Coronary artery (tissue), 2 donors: ENCODE data around the gene SORCS1.

Source experiments
- DNase-seq: peaks from one replicate; pipeline ENCODE4 v3.0.0-alpha.2; 2017; ENCODE audit warnings: low spot score
- H3K27ac ChIP-seq, 2 donors: fragments of 200-600 bp; sonication (generic); one replicate each; pipeline ENCODE4 v1.5.1; 2016 to 2019
- H3K4me3 ChIP-seq: fragments of 200-600 bp; sonication (generic); 2 replicates; pipeline ENCODE4 v1.5.1; 2016; ENCODE audit warnings: mild to moderate bottlenecking, moderate library complexity
- TF ChIP-seq, protein P1 (sequence below): fragments of 200-600 bp; sonication (generic); IDR thresholded peaks from one replicate; pipeline ENCODE4 v1.5.1; 2019; ENCODE audit warnings: antibody characterized with exemption

Gene SORCS1

DNA sequence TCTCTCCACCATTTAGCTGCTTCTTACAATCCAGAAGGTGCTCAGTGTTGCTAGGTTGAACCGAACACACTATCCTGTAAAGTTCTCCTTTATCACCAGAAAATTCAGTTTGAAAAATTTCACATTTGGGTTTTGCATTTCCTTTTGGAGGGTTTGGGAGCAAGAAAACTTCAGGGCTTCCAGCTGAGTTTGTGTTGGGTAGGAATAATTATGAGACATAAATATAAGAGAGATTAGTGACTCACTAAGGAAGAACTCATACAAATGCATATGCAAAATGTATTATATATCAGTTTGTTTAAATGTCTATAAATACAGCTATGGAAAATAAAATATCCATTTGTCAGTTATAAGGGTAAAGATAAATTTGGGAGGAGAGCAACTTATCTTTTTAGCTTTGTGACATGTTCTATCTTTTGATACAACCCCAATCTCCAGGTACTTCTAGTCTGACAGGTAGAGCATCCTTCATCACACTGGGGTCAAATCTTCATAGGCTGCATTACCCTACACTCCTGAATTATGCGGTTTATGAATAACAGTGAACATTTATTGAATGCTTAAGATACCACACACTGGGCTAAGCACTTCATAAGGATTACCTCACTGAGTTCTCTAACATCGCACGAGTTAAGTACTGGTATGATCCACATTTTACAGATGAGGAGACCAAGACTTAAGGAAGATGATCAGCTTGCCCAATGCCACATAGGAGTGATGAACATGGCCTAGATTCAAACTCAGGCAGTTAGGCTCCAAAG is 304.4 kb downstream of the SORCS1 start:
- no peak overlapping the region for H3K4me3 ChIP-seq
- DNase-seq = no peak
- H3K27ac ChIP-seq = no peak overlapping the region
- TF ChIP-seq, protein P1, sequence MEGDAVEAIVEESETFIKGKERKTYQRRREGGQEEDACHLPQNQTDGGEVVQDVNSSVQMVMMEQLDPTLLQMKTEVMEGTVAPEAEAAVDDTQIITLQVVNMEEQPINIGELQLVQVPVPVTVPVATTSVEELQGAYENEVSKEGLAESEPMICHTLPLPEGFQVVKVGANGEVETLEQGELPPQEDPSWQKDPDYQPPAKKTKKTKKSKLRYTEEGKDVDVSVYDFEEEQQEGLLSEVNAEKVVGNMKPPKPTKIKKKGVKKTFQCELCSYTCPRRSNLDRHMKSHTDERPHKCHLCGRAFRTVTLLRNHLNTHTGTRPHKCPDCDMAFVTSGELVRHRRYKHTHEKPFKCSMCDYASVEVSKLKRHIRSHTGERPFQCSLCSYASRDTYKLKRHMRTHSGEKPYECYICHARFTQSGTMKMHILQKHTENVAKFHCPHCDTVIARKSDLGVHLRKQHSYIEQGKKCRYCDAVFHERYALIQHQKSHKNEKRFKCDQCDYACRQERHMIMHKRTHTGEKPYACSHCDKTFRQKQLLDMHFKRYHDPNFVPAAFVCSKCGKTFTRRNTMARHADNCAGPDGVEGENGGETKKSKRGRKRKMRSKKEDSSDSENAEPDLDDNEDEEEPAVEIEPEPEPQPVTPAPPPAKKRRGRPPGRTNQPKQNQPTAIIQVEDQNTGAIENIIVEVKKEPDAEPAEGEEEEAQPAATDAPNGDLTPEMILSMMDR = no peak

DNA sequence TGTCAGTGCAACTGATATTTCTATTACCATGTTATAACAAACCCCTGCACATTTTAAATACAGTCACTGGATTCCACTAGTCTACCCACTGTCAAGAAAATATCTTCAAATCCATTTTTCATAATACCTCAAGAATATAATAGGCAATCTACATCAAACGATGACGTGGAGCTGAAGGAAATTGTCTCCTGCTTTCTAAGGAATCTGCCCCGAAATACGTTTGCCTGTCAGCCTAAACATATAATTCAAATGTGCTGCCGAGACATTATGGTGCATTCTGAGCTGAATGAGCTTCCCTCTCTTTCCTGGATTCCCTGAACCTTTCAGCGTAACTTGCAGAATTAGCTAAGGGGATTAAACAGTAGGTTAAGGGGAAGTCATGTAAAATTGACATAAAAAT is 306.8 kb downstream of the SORCS1 start:
- H3K4me3 ChIP-seq = no peak overlapping the region
- TF ChIP-seq, protein P1 = no peak
- H3K27ac ChIP-seq = no peak overlapping the region
- no peak for DNase-seq

DNA sequence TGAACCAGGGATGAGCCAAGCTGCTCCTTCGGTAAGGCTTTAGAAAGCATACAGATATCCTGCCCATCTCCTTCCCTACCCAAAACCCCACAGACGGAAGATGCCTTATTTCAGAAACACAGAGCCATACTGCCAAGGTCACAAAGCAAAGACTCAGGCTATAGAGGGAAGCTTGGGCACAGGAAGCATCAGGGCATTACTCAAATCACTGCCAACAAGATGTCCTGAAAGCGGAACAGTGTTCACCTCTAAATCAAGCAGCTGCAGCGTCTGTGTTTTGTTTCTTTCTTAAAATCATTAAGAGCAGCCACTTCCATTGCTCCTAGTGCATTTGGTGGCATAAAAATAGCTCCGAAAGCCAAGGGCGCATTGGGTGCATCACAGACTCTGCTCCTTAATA is 307.3 kb downstream of the SORCS1 start:
- TF ChIP-seq, protein P1 = no peak
- Histone ChIP-seq H3K4me3 (no peak overlapping the region), H3K27ac (no peak overlapping the region)
- no peak for DNase-seq

DNA sequence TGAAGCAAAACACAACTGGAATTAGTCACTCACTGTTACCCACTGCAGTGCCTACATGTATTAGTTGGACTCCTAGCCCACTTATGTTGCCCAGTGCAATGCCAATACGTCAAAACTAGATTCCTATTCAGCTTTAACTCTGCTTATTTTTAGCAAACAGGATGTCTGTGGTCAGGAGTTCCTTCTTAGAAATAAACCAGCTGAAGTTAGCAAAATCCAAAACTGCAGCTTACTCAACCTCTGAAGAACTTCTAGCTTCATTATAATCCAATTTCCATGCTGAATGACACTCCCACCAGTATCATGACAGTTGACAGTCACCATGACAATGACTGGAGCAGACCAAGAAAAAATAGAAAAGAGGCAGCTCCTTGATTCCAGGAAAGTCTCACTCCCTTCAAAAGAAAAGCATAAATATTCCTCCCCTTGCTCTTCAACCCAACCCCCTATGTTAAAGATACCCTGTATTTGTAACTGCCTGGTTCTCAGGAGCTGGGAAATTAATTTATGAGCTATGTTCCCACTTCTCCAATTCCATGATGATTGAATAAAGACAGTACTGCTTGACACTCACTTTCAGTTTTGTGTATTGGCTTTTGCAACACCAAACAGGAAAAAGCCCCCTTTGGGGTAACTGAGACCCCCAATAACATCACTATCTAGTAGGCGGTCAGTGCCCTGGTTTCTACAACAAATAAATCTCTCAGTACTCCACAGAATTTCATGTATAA is 327.4 kb downstream of the SORCS1 start:
- Histone ChIP-seq H3K4me3 (no peak overlapping the region), H3K27ac (no peak overlapping the region)
- DNase-seq = no peak
- TF ChIP-seq, protein P1 = no peak

DNA sequence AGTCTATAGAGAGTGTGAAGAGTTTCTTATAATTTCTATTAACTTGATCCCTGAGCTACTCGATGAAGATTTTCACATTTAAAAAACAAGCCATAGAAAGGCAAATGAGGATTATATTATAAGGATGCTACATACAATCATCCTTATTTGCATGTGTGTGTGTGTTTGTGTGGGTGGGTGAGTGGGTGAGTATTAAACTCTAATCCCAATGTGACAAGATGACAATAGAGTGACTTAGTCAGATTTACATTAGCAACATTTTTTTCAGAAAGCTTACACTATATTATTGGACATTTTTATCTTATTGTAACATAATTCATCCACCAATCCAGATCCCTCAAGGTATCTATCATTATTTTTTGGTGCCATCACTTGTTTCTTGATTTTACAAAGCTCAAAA is 331.7 kb downstream of the SORCS1 start:
- H3K27ac ChIP-seq = no peak overlapping the region
- no peak for DNase-seq
- H3K4me3 ChIP-seq = no peak overlapping the region
- TF ChIP-seq, protein P1 = no peak

DNA sequence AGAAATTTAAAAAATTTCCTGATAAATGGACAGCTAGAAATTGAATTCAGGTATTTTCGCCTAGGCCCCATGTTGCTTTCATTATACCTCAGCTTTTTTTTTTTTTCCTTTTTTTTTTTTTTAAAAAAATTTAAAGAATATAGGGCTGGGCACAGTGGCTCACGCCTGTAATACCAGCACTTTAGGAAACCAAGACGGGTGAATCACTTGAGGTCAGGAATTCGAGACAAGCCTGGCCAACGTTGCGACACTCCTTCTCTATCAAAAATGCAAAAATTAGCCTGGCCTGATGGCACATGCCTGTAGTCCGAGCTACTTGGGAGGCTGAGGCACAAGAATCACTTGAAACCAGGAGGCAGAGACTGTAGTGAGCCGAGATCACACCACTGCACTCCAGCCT is 334.0 kb downstream of the SORCS1 start:
- TF ChIP-seq, protein P1 = no peak
- no peak for DNase-seq
- H3K4me3 ChIP-seq = no peak overlapping the region
- no peak overlapping the region for H3K27ac ChIP-seq

DNA sequence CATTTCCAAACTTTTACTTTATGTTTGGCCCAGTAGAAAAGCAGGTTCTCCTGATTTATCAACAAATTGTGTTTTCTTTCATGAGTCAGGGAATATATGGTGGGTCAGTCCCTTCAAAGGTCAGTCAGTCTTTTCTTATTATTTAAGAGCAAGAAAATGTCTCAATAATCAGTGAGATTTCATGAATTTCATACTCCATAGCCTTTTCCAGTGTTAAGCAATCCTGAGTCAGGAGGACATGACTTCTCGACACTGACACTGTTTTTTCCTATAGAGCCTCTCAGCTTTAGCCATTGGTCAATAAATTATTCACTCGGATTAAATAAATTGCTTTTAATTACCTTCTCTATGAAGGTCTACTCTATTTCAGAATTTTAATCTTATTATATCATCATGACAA is 334.5 kb downstream of the SORCS1 start:
- TF ChIP-seq, protein P1 = no peak
- no peak overlapping the region for H3K4me3 ChIP-seq
- no peak overlapping the region for H3K27ac ChIP-seq
- DNase-seq = no peak
